Activated CD4-positive, alpha-beta memory T cell treated with anti-CD3 and anti-CD28 coated beads for 36 hours (primary cell): ENCODE data around the gene LRRC63. TPM values are rescaled to one million over a fixed set of nuclear protein-coding genes. Genes with fewer than 3 reads are reported as not detected.
"Not testable (repeated sequence)": the region's sequence is repeated elsewhere in the genome, so short reads cannot be mapped to it uniquely, and the experiment has no call there.

Source experiments
- CTCF ChIA-PET: fragments of 350-600 bp; sonication (Branson Sonifier 250); formaldehyde crosslinking; loops from one replicate; lab custom pipeline; 2021; ENCODE audit warnings: antibody characterized with exemption, inconsistent platforms; lab: Charles Lee
- POLR2A ChIA-PET: fragments of 350-600 bp; sonication (Branson Sonifier 250); formaldehyde crosslinking; loops from one replicate; lab custom pipeline; 2021; ENCODE audit warnings: antibody characterized with exemption; lab: Charles Lee
- DNase-seq: peaks from one replicate; pipeline ENCODE4 v3.0.0-alpha.2; 2020
- H3K27ac Mint-ChIP-seq: one replicate; pipeline ENCODE4 v1.8.0; 2021; ENCODE audit warnings: mixed read lengths
- H3K27me3 Mint-ChIP-seq: one replicate; pipeline ENCODE4 v1.8.0; 2021; ENCODE audit warnings: mixed read lengths
- H3K36me3 Mint-ChIP-seq: one replicate; pipeline ENCODE4 v1.8.0; 2021; ENCODE audit warnings: mixed read lengths
- H3K4me1 Mint-ChIP-seq: one replicate; pipeline ENCODE4 v1.8.0; 2021; ENCODE audit warnings: low read depth, mixed read lengths
- H3K4me3 Mint-ChIP-seq: one replicate; pipeline ENCODE4 v1.8.0; 2021; ENCODE audit warnings: mild to moderate bottlenecking, mixed read lengths
- H3K9me3 Mint-ChIP-seq: one replicate; pipeline ENCODE4 v1.8.0; 2021; ENCODE audit warnings: mixed read lengths
- intact Hi-C: fragments of 100-400 bp; cut with micrococcal nuclease; formaldehyde crosslinking; loops from one replicate; pipeline ENCODE4 v1.15.1; 2023
- total RNA-seq, 2 experiments: library from RNA; stranded (reverse); gene quantifications; one replicate each; pipeline ENCODE4 v1.2.3, GENCODE V29; 2021

LRRC63 gene, protein sequence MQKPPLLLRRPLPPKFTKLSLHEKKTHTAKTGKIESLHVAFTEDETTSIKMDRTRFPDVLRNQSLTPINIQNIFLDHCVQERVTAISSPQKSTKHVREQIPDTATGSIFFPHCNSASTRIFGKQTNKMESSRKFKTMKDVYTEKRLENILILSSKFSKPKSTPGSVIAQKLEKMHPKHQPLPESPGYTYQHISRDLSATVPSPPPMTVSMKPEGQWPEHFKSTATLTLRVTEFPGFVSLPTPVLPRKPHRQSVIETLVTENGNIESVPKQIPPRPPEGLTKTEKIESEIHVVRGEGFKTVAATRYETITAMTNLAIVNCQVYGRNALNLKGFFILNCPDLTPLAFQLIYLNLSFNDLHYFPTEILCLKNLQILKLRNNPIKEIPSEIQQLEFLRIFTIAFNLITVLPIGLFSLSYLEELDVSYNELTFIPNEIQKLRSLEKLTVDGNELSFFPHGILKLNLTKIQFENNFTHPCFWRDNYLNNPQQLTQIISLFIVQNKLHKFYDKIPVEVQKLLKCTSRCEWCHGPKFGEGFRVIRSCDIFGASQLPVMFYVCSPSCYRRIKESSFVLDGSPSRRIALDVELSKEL
- under 1 TPM; 0.45 to 0.63 TPM for total RNA-seq

DNA sequence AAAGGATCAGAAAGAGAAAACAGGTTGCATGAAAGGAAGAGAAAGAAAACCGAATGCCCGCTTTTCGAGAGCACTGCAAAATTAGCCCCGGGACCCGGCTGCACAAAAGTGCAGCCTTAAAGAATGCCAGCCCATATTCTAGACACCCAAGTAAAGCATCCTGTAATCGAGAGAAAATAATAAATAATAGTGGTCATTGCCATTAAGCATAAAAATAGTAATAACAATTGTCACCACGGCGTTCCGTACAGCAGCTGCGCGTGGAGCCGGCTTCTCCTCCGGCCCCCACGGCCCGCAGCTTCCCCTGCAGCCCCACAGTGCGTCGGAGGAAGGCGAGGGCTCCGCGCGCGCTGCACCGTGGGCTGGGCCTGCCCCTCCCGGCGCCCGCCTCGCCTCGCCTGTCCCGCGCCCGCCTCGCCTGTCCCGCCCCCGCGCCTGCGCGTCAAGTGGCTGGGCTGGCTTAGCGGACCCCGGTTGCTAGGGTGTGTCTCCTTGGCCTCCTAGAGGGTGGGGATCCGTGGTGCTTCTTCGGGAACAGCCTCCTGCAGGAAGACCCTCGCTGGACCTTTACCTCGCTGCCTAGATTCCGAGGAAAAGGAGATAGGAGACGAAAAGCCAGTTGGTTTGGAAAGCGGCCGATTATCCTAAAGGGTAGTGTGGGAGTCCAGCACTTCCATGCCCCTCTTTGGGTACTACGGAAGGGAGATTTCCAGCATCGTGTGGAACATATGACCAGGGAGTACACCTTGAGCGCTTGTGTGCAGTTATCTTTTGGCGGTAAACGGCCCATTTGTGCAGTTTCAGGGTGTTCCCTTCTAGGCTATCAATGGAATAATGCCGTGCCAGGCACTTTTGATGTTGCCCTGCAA lies at the start of gene LRRC63:
TSS of gene LRRC63 (plus strand) at position 446 of the 869 bp plus-strand sequence. CDS start 1,107 bp downstream, outside the sequence.
- no peaks in the 10 kb centered on the region for H3K36me3 Mint-ChIP-seq
- H3K27me3 Mint-ChIP-seq: no peaks in the 10 kb centered on the region
- peak within 1 kb of the TSS; percentile 85 for H3K4me3 Mint-ChIP-seq
- intact Hi-C loops: loop anchor here (1.0 to 5.0 kb wide), 6 partner anchors 9 to 159 kb away; partner anchors contain the start of gene ZC3H13
- CTCF ChIA-PET: interaction anchor here (0.7 to 0.9 kb wide), 3 partner anchors 27 to 188 kb away, joined by 3 to 4 read pairs (median 3); no protein-coding TSS in a partner anchor
- H3K9me3 Mint-ChIP-seq: no peaks in the 10 kb centered on the region
- POLR2A ChIA-PET: interaction anchor here (0.9 to 1.9 kb wide), 4 partner anchors 29 to 44 kb away, joined by 3 to 4 read pairs (median 4); partner anchors contain the start of gene LCP1
- H3K27ac Mint-ChIP-seq: peak within 1 kb of the TSS; percentile 74
- peaks cover 21% of the 10 kb centered on the region for H3K4me1 Mint-ChIP-seq
- DNase-seq: peak; percentile 89

DNA sequence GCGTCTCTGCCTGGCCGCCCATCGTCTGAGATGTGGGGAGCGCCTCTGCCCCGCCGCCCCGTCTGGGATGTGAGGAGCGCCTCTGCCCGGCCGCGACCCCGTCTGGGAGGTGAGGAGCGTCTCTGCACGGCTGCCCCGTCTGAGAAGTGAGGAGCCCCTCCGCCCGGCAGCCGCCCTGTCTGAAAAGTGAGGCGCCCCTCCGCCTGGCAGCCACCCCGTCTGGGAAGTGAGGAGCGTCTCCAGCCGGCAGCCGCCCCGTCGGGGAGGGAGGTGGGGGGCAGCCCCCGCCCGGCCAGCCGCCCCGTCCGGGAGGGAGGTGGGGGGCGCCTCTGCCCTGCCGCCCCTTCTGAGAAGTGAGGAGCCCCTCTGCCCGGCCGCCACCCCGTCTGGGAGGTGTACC lies 49.0 kb upstream of the LRRC63 start:
- Mint-ChIP-seq H3K27ac (peak overlapping the region; percentile 91), H3K4me1 (peaks cover 81% of the 10 kb centered on the region), H3K36me3 (peaks cover 51% of the 10 kb centered on the region)
- POLR2A ChIA-PET, H3K27me3 Mint-ChIP-seq, intact Hi-C loops, H3K4me3 Mint-ChIP-seq, DNase-seq, H3K9me3 Mint-ChIP-seq: not testable (repeated sequence)
- CTCF ChIA-PET: interaction anchor here (1.4 to 6.2 kb wide), 2 partner anchors 9 to 11 kb away, joined by 4 to 164 read pairs; no protein-coding TSS in a partner anchor

DNA sequence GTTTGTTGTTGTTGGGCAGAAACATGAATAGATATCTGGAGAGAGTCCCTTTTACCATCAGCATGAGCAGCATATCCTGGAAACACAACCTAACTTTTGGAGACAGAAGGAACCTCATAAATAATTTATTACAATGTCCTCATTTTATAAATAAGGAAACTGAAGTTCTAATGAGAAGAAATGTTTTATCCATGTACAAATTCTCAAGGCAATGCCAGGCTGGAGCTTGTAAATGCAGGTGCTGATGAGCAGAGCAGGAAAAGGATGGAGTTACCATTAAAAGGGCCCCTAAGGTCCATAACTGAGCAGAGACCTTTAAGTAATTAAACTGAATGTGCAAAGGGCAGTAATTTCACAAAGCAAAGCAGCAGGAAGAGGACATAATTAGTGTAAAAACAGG lies 47.1 kb upstream of the LRRC63 start:
- Mint-ChIP-seq H3K27ac (peak overlapping the region; percentile 81), H3K36me3 (peaks cover 48% of the 10 kb centered on the region), H3K27me3 (no peaks in the 10 kb centered on the region), H3K9me3 (no peaks in the 10 kb centered on the region), H3K4me1 (peaks cover 88% of the 10 kb centered on the region), H3K4me3 (peak overlapping the region; percentile 38)
- ChIA-PET CTCF (interaction anchor here (1.3 to 8.5 kb wide), 2 partner anchors 16 to 38 kb away, joined by 5 to 81 read pairs; partner anchors contain the start of gene LCP1), POLR2A (interaction anchor here (1.2 to 9.9 kb wide), 2 partner anchors 14 to 15 kb away, joined by 3 to 239 read pairs; partner anchors contain the start of gene LCP1)
- intact Hi-C loops: loop anchor here (1.0 to 5.0 kb wide), 2 partner anchors 132 to 822 kb away; partner anchors contain the start of gene TPT1
- DNase-seq: no peak

DNA sequence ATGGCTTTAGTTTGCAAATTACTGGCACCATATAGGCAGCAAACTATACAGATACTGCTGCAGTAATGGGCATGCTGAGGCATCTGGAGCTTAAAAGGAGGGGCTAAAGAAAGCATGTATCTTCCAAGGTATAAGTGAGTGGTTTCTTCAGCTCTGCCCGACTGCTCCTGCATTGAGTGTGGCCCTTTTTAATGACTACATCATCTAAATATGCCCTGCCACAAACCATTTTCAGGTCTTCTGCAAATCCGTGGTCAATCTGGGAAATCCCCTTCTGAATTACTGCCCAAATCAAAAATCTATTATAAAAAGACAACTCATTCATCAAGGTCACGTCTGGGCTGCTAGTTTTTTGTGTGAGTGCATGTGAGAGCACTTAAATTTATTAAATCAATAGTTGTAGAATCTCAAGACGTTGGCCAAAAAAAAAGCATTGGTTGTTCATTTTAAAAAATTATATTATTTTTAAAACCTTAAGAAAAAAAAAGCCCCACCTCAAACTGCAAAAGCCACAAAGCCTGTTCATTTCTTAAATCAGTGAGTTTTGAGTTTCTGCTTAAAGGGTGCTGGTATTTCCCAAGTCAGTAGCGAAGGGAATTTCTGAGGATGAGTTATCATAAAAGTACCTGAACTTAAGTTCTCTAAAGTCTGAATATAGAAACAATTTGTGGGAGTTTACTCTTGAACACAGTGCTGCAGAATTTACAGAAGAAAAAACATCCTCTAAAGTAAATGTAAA lies 46.1 kb upstream of the LRRC63 start:
- Mint-ChIP-seq H3K27me3 (no peaks in the 10 kb centered on the region), H3K9me3 (no peaks in the 10 kb centered on the region), H3K4me1 (peaks cover 88% of the 10 kb centered on the region), H3K27ac (peak overlapping the region; percentile 86), H3K36me3 (peaks cover 52% of the 10 kb centered on the region), H3K4me3 (peak overlapping the region; percentile 46)
- POLR2A ChIA-PET: interaction anchor here (1.2 to 9.9 kb wide), 2 partner anchors 13 to 16 kb away, joined by 3 to 239 read pairs; partner anchors contain the start of gene LCP1
- peak; percentile 71 for DNase-seq
- CTCF ChIA-PET: interaction anchor here (1.3 to 8.5 kb wide), 2 partner anchors 15 to 39 kb away, joined by 5 to 81 read pairs; partner anchors contain the start of gene LCP1
- intact Hi-C loops: loop anchor here (1.0 to 5.0 kb wide), 2 partner anchors 131 to 823 kb away; partner anchors contain the start of gene TPT1

DNA sequence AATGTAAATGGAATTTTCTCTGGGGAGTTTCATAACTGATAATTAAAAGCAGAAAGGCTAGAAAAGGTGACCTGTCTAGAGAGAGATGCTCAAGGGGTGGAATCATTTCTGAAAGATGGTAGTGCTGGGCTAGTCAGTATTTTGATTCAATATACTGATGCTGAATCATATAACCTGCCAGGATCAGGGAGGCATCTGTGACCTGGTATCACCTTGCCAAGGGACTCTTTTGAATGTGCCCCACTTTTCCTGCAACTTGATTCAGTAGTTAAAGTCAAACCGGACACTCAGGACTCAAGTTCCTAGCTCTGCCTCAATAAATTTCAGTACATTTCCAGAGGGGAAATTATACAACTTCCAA lies 45.5 kb upstream of the LRRC63 start:
- intact Hi-C loops: loop anchor here (5.0 kb wide), 1 partner anchor 824 kb away; the partner anchor contains the start of gene TPT1
- POLR2A ChIA-PET: interaction anchor here (9.9 kb wide), 1 partner anchor 12 kb away, joined by 239 read pairs; the partner anchor contains the start of gene LCP1
- Mint-ChIP-seq H3K9me3 (no peaks in the 10 kb centered on the region), H3K27ac (peak overlapping the region; percentile 86), H3K4me1 (peaks cover 89% of the 10 kb centered on the region), H3K36me3 (peaks cover 55% of the 10 kb centered on the region), H3K4me3 (peak overlapping the region; percentile 46), H3K27me3 (no peaks in the 10 kb centered on the region)
- CTCF ChIA-PET: interaction anchor here (1.0 to 8.5 kb wide), 2 partner anchors 14 to 19 kb away, joined by 3 to 81 read pairs; partner anchors contain the start of gene LCP1
- no peak for DNase-seq

DNA sequence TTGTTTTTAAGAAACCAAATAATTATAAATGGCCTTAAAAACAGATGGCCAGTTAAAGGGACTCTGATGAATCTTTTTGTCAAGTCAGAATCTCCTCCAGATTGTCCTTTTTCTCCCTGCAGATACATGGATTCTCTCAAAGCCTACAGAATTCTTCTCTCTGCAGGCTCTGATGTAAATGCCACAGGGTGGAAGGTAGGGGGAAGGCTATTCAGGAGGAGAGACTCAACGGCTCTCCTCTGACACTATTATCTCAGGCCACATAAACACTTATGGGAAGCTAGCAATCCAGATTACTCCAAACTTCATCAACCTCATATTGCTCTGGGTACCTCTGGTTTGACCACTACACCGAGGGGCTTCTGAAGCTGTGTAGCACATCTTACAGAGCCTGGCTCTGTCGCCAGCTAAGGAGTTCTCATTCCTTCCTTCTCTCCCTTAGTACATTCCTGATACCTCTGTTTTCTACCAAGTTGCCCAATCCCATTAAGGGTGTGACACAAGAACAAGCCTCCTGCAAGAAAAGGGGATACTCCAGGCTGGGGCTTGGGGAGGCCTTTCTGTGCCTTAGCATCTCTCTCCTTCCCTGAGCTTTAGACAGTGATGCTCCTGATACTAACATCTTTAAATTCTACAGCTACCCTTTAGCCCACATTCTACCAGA lies 44.6 kb upstream of the LRRC63 start:
- POLR2A ChIA-PET: interaction anchor here (0.6 to 9.9 kb wide), 3 partner anchors 11 to 44 kb away, joined by 3 to 239 read pairs (median 4); partner anchors contain the start of gene LCP1

DNA sequence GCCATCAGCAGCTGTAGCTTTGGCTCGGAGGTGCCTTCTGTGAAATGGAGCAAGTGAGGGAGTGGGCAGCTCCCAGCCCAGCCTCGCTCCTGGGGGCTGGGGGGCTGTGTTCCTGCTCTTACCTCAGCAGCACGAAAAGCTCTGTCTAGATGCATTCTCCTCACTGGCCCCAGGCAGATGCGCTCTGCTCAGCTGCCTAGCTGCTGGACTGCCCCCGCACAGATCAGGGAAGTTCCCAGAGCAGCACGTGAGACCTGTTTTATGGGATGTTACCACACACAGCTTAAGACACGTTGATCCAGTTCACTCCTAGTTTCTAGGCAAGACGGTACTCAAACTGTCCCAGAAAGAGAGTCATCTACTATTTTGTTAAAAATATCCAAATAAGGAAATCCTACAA lies 43.4 kb upstream of the LRRC63 start:
- no peaks in the 10 kb centered on the region for H3K27me3 Mint-ChIP-seq
- POLR2A ChIA-PET: interaction anchor here (0.9 to 9.9 kb wide), 5 partner anchors 8 to 42 kb away, joined by 3 to 239 read pairs (median 4); partner anchors contain the start of gene LCP1

More for the DNA sequence above, 44.6 kb upstream of the LRRC63 start:
- peak overlapping the region; percentile 69 for H3K4me3 Mint-ChIP-seq
- peaks cover 90% of the 10 kb centered on the region for H3K4me1 Mint-ChIP-seq
- CTCF ChIA-PET: interaction anchor here (0.9 to 13.5 kb wide), 5 partner anchors 7 to 20 kb away, joined by 3 to 164 read pairs (median 5); partner anchors contain the start of gene LCP1
- intact Hi-C loops: loop anchor here (5.0 kb wide), 1 partner anchor 825 kb away; the partner anchor contains the start of gene TPT1
- H3K36me3 Mint-ChIP-seq: peaks cover 54% of the 10 kb centered on the region
- DNase-seq: no peak
- no peaks in the 10 kb centered on the region for H3K27me3 Mint-ChIP-seq
- no peaks in the 10 kb centered on the region for H3K9me3 Mint-ChIP-seq
- H3K27ac Mint-ChIP-seq: peak overlapping the region; percentile 86

DNA sequence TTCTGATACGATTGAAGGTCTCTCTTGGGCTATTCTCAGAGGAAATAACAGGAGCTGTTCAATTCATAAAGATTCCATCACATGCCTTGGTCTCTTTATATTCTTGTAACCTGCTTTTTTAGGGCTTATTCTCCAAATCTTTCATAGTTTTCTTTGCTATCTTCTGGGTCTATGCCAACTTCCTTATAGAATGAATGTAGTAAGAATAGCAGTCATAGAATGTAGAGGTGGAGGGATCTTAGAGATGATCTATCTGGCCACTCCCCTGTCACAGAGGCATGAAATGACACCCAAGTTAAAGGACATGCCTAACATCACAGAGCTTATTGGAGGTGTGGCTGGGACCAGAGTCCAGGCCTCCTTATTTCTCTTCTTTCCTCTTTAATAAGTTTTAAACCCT lies 42.9 kb upstream of the LRRC63 start:
- Mint-ChIP-seq H3K36me3 (peaks cover 61% of the 10 kb centered on the region), H3K4me3 (peak overlapping the region; percentile 69), H3K9me3 (no peaks in the 10 kb centered on the region), H3K27ac (peak overlapping the region; percentile 86), H3K4me1 (peaks cover 98% of the 10 kb centered on the region), H3K27me3 (no peaks in the 10 kb centered on the region)
- no peak for DNase-seq
- ChIA-PET CTCF (interaction anchor here (1.0 to 13.5 kb wide), 6 partner anchors 8 to 219 kb away, joined by 3 to 164 read pairs (median 4); partner anchors contain the start of gene LCP1), POLR2A (interaction anchor here (0.9 to 9.9 kb wide), 5 partner anchors 8 to 42 kb away, joined by 3 to 239 read pairs (median 4); partner anchors contain the start of genes LCP1 and LRRC63)
- intact Hi-C loops: loop anchor here (1.0 to 5.0 kb wide), 3 partner anchors 8 to 826 kb away; partner anchors contain the start of genes LCP1 and TPT1

More for the DNA sequence above, 43.4 kb upstream of the LRRC63 start:
- H3K36me3 Mint-ChIP-seq: peaks cover 57% of the 10 kb centered on the region
- H3K4me1 Mint-ChIP-seq: peaks cover 95% of the 10 kb centered on the region
- peak overlapping the region; percentile 86 for H3K27ac Mint-ChIP-seq
- intact Hi-C loops: loop anchor here (1.0 to 5.0 kb wide), 3 partner anchors 8 to 826 kb away; partner anchors contain the start of genes LCP1 and TPT1
- peak overlapping the region; percentile 69 for H3K4me3 Mint-ChIP-seq
- no peaks in the 10 kb centered on the region for H3K9me3 Mint-ChIP-seq
- CTCF ChIA-PET: interaction anchor here (0.8 to 13.5 kb wide), 8 partner anchors 8 to 219 kb away, joined by 3 to 164 read pairs (median 4); partner anchors contain the start of gene LCP1
- peak; percentile 83 for DNase-seq

DNA sequence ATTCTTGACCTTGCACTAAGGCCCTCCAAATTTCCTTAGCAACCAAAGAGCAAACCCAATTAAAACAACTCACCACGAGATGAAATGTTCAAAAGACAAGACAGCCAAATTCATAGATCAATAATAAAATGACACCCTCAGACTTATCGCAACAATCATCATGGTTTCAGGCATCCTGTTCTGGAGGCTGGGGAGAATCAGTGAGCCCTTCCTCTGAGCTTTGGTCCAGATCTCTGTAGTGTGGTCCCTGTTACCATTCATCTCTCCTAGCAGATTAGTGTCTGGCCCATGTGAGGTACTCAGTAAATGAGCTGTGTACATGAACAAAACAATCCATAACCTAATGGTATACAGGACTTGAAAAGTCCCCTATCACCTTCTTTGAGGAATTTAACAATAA lies 42.0 kb upstream of the LRRC63 start:
- H3K27ac Mint-ChIP-seq: peak overlapping the region; percentile 86
- peaks cover 98% of the 10 kb centered on the region for H3K4me1 Mint-ChIP-seq
- no peaks in the 10 kb centered on the region for H3K9me3 Mint-ChIP-seq
- peak overlapping the region; percentile 38 for H3K4me3 Mint-ChIP-seq
- peaks cover 60% of the 10 kb centered on the region for H3K36me3 Mint-ChIP-seq
- POLR2A ChIA-PET: interaction anchor here (0.7 to 9.9 kb wide), 5 partner anchors 9 to 104 kb away, joined by 3 to 239 read pairs (median 4); partner anchors contain the start of genes LCP1 and LRRC63
- CTCF ChIA-PET: interaction anchor here (1.5 to 13.5 kb wide), 3 partner anchors 10 to 43 kb away, joined by 4 to 164 read pairs (median 81); partner anchors contain the start of gene LCP1
- H3K27me3 Mint-ChIP-seq: no peaks in the 10 kb centered on the region
- DNase-seq: no peak
- intact Hi-C loops: loop anchor here (5.0 kb wide), 1 partner anchor 827 kb away; the partner anchor contains the start of gene TPT1
